Activated CD4-positive, CD25-positive, alpha-beta regulatory T cell (primary cell): ENCODE measurements around the gene PIP4K2C.
A peak's percentile ranks its signal among the peaks of the same experiment; 100 is the strongest.
"Not testable (repeated sequence)": the region's sequence is repeated elsewhere in the genome, so short reads cannot be mapped to it uniquely, and the experiment has no call there.

Experiments
- DNase-seq, 4 experiments: peaks; one replicate each; lab custom pipeline; 2025; lab: John Stamatoyannopoulos, UW

Gene PIP4K2C

DNA sequence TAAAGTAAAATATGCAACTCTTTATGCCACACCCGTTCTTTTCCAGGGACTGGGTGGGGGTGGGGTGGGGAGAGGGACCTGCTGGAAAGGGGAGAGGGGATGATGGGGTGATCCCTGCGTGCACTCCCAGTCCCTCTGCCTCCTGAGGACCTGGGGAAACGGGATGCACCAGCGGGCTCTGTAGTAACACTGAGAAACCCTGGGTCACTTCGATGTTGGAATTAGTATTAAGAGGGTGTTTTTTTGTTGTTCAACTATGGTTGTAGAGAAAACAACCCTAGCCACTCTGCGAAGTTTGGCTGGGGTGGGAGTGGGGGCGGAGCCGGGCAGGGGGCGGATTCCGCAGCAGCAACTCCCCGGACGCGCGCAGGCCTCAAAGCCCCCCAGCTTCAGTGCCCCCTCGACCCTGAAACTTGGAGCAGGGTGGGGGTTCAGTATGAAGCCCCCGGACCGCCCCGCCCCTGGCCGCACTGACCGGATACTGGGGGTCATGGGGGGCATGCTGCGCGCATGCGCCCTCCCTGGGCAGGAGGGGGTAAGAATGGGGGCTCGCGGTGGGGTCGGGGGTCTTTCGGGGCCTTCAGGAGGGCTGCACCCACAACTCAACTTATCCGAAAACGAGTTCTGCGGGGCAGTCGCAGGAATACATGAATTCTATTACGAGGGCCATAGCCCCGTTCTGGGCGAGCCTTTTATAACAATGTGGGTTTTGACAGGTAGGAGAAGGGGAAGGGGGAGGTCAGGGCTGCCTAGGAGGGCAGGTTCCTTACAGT lies 19.0 kb downstream of the PIP4K2C start:
- DNase-seq: no peak

DNA sequence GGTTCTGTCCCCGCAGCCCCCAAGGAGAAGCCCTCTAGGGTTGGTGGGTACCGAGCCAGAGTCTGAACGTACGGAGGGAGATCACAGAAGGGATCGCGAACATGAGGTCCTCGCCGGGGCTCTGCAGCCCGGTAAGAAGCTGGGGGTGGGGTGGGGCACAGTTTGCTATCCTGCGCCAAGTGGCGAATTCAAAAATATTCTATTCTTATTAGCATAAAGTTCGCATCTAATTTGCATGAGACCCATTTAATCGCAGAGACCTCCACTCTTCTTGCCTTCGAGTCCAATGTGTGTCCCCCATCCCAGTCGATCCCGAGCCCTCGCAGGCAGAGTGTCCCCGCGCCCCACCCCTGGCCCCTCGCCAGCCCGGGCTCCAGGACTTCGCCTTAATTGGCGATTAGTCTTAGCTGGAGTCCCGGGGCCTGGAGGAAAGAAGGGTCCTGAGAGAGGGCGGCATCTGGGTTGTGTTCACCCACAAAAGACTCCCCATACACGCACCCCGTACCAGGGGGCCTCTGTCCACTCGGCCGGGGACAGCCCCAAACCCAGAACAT lies 19.6 kb downstream of the PIP4K2C start:
- DNase-seq: no peak

DNA sequence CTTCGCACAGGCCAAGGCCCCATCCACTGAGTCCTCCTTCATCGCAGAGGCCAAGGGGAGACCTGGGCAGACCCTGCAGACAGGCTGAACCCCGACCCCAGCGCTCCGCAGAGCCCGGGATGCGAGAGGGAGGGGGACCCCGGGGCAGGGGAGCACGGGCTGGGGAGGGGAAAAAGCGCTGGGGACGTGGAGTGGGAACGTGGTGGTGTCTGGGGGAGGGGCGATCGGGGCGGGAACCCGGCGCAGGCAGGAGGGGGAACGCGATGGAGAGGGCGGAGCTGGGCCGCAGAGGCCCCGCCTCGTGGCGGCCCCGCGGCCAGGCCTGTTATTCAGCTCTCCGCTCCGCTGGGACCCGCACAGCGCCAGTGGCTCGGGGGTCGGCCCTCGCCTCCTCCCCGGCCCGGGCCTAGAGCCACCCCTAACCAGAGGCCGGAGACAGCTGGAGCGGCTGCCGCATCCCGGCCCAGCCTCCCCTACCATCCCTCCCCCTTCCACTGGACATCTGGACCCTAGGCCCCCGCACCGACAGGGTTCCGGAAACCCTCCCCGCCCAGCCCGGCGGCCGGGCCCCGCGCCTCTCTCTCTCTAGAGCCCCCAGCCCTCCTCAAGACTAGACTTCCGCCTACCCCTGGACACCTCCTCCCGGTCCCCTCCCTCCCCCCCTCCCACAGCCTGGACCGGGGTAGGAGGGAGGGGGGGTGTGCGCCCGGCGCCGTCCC lies 20.3 kb downstream of the PIP4K2C start, which contains the start of gene ARHGEF25:
Gene ARHGEF25 (plus strand): TSS at position 328 of the 719 bp plus-strand sequence. CDS start 460 bp downstream, outside the sequence.
- DNase-seq: peak in 1 of 4 experiments; percentile 23

DNA sequence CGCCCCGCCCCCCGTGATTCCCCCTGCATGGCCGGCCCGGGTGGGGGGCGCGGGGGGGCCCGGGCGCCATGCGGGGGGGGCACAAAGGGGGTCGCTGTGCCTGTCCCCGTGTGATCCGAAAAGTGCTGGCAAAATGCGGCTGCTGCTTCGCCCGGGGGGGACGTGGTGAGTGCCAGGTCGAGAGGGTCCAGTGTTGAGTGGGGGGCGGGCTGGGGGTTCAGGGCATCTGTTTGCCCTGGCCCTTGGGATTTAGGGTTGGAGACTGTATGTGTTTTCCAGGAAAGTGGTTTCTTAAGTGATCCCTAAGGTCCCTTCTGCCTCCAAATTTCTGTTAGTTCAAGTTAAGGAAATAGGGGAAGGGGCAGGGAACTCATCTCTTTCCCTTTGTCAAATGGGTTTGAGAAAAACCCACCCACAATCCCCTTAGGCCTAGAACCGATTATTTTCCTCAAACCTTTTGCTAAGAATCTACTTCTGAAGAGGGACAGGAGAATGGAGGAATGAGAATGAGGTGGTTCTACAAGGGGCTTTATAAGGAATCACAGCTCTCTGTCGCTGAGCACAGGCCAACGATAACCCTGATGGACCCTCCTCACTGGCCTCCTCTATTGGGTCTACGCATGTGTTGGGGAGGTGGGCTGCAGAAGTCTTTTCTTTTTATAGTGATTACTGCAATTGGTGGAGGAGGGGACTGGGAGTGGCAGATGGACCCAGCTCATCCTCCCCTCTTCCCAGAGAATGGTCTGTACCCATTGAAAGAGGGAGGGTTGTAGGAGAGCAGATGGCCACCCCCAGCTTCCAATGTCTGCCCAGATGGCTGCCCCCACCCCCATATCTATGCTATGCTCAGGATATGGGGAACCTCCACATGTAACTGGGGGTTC lies 21.1 kb downstream of the PIP4K2C start:
- no peak for DNase-seq

DNA sequence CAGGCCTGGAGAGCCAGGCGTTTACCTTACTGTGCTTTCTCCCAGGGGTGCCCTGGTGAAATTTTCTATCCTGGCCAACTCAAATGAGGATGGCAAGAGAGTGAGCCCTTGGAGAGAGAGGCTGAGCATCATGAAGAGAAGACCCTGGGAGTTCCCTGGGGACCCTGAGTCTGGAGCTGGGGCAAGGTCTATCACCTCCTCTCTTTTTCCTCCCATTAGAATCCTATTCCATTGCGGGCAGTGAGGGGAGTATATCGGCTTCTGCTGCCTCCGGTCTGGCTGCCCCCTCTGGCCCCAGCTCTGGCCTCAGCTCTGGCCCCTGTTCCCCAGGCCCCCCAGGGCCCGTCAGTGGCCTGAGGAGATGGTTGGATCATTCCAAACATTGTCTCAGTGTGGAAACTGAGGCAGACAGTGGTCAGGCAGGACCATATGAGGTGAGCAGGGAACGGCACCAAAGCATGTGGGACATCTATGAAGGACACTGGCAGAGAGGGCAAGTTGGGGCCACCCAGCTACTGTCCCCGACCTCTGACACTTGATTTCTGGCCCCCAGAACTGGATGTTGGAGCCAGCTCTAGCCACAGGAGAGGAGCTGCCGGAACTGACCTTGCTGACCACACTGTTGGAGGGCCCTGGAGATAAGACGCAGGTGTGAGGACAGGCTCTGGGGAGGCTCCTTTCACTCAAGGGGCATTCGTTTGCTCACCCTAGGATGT lies 21.9 kb downstream of the PIP4K2C start:
- DNase-seq: no peak

DNA sequence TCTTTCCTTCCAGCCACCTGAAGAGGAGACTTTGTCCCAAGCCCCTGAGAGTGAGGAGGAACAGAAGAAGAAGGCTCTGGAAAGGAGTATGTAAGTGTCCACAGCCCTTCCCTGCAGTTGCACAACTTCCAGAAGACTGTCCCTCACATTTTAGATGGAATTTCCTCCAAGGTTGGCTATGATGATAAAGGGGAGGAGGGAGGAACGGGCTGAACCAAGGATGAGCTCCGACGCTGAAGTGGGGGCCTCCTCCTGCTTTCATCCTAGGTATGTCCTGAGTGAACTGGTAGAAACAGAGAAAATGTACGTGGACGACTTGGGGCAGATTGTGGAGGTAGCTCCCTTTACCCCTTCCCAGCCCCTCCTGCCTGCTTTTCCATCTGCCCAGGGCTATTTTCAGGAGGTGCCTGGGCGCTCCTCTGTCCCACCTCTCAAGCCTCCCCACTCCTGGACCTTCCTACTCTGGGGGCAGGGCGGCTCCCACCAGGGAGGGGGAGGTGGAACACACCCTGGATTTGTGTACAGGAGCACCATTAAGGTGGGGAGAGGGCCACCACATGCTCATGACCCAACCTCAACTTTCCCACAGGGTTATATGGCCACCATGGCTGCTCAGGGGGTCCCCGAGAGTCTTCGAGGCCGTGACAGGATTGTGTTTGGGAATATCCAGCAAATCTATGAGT lies 22.6 kb downstream of the PIP4K2C start:
- DNase-seq: no peak

DNA sequence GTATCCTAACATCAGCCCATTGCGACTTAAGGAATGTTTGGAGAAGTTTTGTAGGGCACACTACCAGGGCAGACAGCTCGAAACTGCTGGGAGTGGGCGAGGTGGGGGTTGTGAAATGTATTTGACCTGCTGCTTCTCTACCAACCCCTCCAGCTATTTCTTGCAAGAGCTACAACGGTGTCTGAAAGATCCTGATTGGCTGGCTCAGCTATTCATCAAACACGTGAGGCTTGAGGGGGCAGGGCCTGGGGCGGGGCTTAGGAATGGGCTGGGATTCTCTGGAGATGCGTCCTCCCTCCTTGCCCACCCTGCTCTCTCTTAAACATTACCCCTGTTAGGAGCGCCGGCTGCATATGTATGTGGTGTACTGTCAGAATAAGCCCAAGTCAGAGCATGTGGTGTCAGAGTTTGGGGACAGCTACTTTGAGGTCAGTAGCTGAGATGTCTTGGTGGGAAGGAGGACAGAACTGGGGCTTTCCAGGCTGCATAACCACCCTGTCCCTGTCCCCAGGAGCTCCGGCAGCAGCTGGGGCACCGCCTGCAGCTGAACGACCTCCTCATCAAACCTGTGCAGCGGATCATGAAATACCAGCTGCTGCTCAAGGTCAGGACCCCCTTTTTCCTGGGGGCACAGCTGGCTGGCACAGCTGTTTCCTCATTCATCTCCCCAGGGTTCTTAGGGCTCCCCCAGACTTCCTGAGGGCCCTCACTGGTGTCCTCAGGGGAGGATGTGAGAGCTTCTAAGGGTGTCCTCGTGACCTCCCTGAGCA lies 23.4 kb downstream of the PIP4K2C start:
- DNase-seq: no peak

DNA sequence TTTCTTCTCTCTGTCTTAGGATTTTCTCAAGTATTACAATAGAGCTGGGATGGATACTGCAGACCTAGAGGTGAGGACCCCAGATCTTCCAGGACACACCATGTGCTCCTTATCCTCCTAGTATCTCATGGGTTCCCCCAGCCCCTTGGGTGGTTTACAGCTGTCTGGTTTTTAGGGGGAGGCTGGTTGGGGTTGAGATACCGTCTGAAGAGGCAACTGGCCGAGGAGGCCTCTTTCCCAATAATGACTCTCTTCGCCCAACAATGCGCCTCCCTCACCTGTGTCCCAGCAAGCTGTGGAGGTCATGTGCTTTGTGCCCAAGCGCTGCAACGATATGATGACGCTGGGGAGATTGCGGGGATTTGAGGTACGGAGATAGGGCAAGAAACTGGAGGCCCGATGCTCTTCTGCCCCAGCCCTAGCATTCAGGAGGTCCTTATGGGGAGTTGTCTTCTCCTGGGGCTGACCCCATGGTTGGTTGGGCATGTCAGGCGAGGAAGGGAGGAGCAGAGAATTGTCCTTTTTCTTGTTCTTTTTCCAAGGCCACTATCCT lies 24.0 kb downstream of the PIP4K2C start:
- no peak for DNase-seq

DNA sequence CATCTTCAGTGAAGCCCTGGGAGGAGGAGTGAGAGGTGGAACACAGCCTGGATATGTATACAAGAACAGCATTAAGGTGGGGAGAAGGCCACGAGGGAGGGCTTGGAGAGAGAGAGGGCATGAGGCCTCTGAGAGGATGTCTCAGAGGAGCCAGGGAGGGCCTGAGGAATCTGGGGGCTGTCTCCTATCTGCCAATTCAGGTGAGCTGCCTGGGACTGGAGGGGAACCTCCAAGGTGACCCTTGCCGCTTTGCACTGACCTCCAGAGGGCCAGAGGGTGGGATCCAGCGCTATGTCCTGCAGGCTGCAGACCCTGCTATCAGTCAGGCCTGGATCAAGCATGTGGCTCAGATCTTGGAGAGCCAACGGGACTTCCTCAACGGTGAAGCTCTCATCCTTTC lies 24.6 kb downstream of the PIP4K2C start:
- no peak for DNase-seq

DNA sequence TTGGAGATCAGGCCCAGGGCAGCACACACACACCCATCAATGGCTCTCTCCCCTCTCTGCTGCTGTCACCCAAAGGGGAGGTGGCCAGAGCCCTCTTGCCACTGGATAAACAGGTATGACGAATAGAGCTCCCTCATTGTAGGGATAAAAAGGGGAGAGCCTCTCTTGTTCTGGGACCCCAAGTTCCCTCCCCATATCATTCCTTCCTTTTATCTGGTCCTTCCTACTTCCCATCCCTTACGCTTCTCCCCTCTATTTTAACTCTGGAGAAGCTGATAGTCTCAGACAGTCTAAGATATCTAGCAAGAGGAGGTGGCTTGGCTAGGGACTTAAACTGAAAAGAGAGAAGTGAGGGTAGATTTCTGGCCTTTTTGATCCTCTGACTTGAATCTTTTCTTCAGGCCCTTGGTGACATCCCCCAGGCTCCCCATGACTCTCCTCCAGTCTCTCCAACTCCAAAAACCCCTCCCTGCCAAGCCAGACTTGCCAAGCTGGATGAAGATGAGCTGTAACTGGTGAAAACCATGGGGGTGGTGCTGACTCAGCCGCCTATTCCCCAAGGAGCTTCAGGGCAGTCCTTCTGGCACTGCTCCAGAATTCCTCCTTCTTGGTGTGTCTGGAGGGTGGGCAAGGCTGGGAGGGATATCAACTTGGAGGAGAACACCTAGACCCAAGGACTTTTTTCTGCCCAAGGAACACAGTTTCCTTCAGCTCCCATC lies 25.6 kb downstream of the PIP4K2C start:
- DNase-seq: no peak

DNA sequence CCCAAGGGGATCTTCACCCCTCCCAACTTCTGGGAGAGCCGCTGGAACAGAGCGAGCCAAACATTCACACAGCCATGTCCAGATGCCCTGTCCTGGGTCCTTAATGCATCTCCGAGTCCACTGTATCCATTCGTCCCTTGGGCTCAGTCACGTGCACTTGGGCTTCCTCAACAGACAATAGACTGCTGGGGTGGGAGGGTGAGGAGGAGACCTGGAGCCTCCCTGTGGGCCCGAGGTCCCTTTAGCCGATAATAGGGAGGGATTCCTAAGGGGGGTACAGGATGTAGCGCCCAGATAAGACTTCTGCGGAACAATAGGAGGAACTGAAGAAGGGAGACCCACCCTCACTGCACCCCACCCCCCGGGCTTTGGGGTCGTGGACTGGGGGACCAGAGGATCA lies 26.9 kb downstream of the PIP4K2C start:
- DNase-seq: no peak

DNA sequence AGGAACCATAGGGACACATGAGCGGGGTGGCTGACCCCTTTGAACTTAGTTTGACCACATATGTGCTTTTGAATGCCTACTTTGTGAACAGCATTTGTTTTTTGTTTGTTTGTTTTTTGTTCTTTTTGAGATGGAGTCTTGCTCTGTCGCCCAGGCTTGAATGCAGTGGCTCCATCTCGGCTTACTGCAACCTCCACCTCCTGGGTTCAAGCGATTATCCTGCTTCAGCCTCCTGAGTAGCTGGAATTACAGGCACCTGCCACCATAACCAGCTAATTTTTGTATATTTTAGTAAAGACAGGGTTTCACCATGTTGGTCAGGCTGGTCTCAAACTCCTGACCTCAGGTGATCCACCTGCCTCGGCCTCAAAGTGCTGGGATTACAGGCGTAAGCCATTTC lies 27.4 kb downstream of the PIP4K2C start:
- DNase-seq: not testable (repeated sequence)

DNA sequence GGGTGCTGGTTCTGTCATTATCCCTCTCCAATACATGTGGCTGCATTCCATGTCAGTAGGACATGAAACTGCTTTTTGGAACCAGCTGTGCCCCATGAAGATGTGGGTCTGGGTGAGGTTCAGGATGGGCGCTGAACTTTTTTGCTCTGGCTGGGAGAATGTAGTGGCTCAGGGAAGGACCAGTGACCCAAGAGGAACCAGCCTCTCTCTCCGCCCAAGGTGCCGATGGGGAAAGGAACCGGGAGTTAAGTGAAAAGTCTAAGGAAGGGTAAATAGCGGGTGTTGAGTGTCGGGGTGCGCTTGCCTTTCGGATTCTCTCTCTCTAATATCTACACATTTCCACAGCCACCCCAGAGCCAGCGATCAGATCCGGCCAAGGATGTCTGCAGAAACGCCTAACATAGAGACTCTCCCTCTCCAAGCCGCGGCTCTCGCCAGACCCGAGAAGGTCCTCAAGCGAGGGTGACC lies 28.0 kb downstream of the PIP4K2C start:
- DNase-seq: no peak

DNA sequence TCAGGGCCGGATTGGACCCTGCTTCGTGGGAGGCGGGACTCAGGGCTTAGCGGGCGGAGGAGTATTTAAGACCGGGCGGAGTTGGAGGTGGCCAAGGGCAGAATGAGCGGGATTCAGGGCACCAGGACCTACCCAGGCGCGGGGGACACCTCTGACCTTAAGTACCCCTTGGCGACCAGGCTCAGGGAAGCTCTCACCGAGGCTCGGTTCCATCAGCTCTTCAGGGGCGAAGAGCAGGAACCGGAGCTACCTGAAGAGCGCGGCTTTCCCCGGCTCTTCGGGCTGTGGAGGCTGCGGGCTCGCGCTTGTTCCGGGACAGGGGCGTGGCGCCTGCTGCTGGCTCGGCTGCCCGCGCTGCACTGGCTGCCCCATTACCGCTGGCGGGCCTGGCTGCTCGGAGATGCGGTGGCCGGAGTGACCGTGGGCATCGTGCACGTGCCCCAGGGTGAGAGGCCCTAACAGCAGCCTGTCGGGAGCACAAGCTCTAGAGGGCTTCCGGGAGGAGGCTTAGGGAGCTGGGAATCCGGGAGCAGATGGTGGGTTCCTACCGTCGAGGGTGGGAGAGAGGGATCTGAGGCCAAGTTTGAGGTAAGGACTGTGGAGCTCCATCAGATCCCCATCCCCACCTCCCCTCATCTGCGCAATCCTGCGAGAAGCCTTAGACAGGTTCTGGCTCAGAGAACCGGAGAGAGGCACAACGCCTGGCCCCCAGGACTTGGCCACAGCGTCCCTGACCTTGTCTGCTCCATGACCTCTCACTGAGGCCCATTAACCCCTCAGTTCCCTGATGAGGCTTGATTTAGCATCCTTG lies 28.6 kb downstream of the PIP4K2C start:
- no peak for DNase-seq

DNA sequence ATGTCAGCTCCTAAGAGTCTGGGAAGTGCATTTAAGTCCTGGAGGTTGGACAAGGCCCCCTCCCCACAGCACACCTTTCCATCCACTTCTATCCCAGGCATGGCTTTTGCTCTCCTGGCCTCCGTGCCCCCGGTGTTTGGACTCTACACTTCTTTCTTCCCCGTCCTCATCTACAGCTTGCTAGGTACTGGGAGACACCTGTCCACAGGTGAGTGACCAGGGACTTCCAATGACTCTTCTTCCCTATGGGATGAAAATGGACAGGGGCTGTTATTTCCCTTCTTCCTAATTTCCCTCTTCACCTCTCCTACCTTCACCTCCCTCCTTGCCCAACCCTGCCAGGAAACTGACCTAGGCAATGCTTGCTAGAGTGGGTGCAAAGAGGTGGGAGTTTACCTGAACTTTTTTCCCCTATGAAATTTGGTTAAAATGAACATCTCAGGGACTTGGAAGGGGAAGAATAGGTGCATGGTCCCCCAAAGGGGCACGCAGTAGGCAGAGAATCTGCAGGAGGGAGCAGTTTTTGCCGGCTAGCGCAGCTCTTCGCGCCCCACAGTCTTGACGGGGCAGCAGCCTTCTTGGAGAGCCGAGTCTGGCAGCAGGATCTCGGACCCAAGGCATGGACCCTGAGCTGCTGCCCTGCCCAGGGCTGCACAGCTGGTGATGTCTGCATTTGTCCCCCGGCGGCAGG lies 29.4 kb downstream of the PIP4K2C start:
- DNase-seq: no peak

DNA sequence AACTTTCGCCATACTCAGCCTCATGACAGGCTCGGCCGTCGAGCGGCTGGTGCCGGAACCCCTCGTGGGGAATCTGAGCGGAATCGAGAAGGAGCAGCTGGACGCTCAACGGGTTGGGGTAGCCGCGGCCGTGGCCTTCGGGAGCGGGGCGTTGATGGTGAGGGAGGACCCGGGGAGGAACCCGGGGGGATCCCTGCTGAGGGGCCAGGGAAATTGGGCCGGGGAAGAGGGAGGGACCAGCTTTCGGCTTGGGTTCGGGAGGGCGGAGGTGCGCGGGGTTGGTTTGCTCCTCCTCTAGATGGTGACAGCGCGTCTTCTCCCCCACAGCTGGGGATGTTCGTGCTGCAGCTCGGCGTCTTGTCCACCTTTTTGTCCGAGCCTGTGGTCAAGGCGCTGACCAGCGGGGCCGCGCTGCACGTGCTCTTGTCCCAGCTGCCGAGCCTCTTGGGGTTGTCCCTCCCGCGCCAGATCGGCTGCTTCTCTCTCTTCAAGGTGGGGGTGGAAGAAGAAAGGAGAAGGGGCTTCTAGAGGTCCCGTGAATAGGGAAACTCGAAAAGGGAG lies 30.0 kb downstream of the PIP4K2C start:
- no peak for DNase-seq
